SU-DHL-6 (cell line): ENCODE measurements around the gene PXDN.

Experiments used
- CTCF ChIP-seq: fragments of 200-600 bp; sonication (generic); IDR thresholded peaks from one replicate; pipeline ENCODE4 v1.5.1; 2017; ENCODE audit warnings: antibody characterized with exemption, mild to moderate bottlenecking, low read length, moderate library complexity; ENCODE audit not compliant: insufficient read depth, poor library complexity, severe bottlenecking
- EZH2phosphoT487 ChIP-seq: fragments of 200-600 bp; sonication (generic), shearing (Covaris generic); conservative IDR thresholded peaks from 2 replicates; pipeline ENCODE4 v1.6.1; 2018; ENCODE audit warnings: mild to moderate bottlenecking, antibody characterized with exemption, low read length, moderate library complexity, mixed read lengths

- TF ChIP-seq CTCF: no peak
- TF ChIP-seq EZH2phosphoT487: no peak
Observed at GRCh38 chr2:1705557-1706076, 38.7 kb downstream of the PXDN start.
